SK-N-SH (cell line): ENCODE results near the gene ALKBH1. TPM values are rescaled to one million over a fixed set of nuclear protein-coding genes. Genes with fewer than 3 reads are reported as not detected.

Experiments
- CTCF ChIA-PET: fragments of 300-600, 350-600 bp; formaldehyde crosslinking; extraction: SDS; loops from one replicate; lab custom pipeline; 2021; lab: Yijun Ruan, JAX
- POLR2A ChIA-PET: fragments of 350-600 bp; sonication (Branson Sonifier 250); formaldehyde crosslinking; extraction: SDS; loops from one replicate; lab custom pipeline; 2020; ENCODE audit warnings: antibody characterized with exemption, inconsistent platforms; lab: Yijun Ruan, JAX
- DNase-seq: peaks from one replicate; pipeline ENCODE4 v3.0.0; 2012
- H2AFZ ChIP-seq: fragments of 200-600 bp; sonication (generic); 2 replicates; pipeline ENCODE4 v1.8.1; 2016; ENCODE audit warnings: antibody characterized with exemption, mild to moderate bottlenecking, low read depth
- H3F3A ChIP-seq: fragments of 200-600 bp; sonication (generic); replicated peaks from 2 replicates; pipeline ENCODE3; 2016; ENCODE audit warnings: antibody characterized with exemption, mild to moderate bottlenecking; ENCODE audit not compliant: insufficient read depth
- H3K27ac ChIP-seq, 2 experiments: fragments of 200-500 bp in 1 of 2; fragments of 200-600 bp in 1 of 2; sonication (Bioruptor generic) in 1 of 2; sonication (generic), shearing (Covaris generic) in 1 of 2; 2 replicates each; pipeline versions ENCODE4 v1.5.1 to v1.6.1; 2014 to 2016; ENCODE audit warnings: low read depth in 2 of 2, inconsistent platforms in 1 of 2, low read length in 1 of 2, mild to moderate bottlenecking in 1 of 2, mixed read lengths in 1 of 2
- H3K27me3 ChIP-seq: fragments of 200-600 bp; sonication (generic), shearing (Covaris generic); 2 replicates; pipeline ENCODE4 v1.6.1; 2016; ENCODE audit warnings: mixed run types; ENCODE audit not compliant: insufficient read depth
- H3K36me3 ChIP-seq, 2 experiments: fragments of 200-500 bp in 1 of 2; fragments of 200-600 bp in 1 of 2; sonication (Bioruptor generic) in 1 of 2; sonication (generic) in 1 of 2; replicated peaks in 1 of 2; 2 replicates each; pipeline versions ENCODE3 to v1.5.1; 2014 to 2016; ENCODE audit warnings: low read length in 1 of 2, mild to moderate bottlenecking in 1 of 2; ENCODE audit not compliant: insufficient read depth in 2 of 2, control insufficient read depth in 1 of 2
- H3K4me1 ChIP-seq, 2 experiments: fragments of 200-500 bp in 1 of 2; fragments of 200-600 bp in 1 of 2; sonication (Bioruptor generic) in 1 of 2; sonication (generic), shearing (Covaris generic) in 1 of 2; 2 replicates each; pipeline versions ENCODE4 v1.5.1 to v1.6.1; 2014 to 2016; ENCODE audit warnings: low read depth in 1 of 2, low read length in 1 of 2, mixed run types in 1 of 2; ENCODE audit not compliant: insufficient read depth in 2 of 2, control insufficient read depth in 1 of 2
- H3K4me2 ChIP-seq: fragments of 200-600 bp; sonication (generic), shearing (Covaris generic); 2 replicates; pipeline ENCODE4 v1.6.1; 2017; ENCODE audit warnings: mixed run types
- H3K4me3 ChIP-seq, 2 experiments: fragments of 200-500 bp in 1 of 2; fragments of 200-600 bp in 1 of 2; sonication (Bioruptor generic) in 1 of 2; sonication (generic), shearing (Covaris generic) in 1 of 2; 2 replicates each; pipeline versions ENCODE4 v1.5.1 to v1.8.1; 2014 to 2016; ENCODE audit warnings: low read depth in 2 of 2, inconsistent platforms in 1 of 2, low read length in 1 of 2, mild to moderate bottlenecking in 1 of 2, mixed read lengths in 1 of 2, moderate library complexity in 1 of 2
- H3K79me2 ChIP-seq: fragments of 200-600 bp; sonication (generic); 2 replicates; pipeline ENCODE4 v1.8.1; 2017; ENCODE audit warnings: mild to moderate bottlenecking; ENCODE audit not compliant: insufficient read depth
- H3K9ac ChIP-seq: fragments of 200-600 bp; sonication (generic); 2 replicates; pipeline ENCODE4 v1.6.1; 2017; ENCODE audit warnings: mixed run types
- H3K9me2 ChIP-seq: fragments of 200-600 bp; sonication (generic); 2 replicates; pipeline ENCODE4 v1.6.1; 2017; ENCODE audit warnings: mixed run types
- H3K9me3 ChIP-seq: fragments of 200-600 bp; sonication (generic); 2 replicates; pipeline ENCODE4 v1.6.1; 2017; ENCODE audit warnings: mixed run types, mild to moderate bottlenecking, moderate library complexity
- H4K20me1 ChIP-seq: fragments of 200-600 bp; sonication (generic); 2 replicates; pipeline ENCODE4 v1.6.1; 2017; ENCODE audit warnings: mild to moderate bottlenecking, mixed run types; ENCODE audit not compliant: insufficient read depth
- EP300 ChIP-seq, 2 experiments: IDR thresholded peaks; 2 replicates each; pipeline versions ENCODE4 v1.4.0 to v1.6.1; 2012; ENCODE audit warnings: borderline replicate concordance in 1 of 2, low read depth in 1 of 2, low read length in 1 of 2
- FOSL2 ChIP-seq: IDR thresholded peaks from 2 replicates; pipeline ENCODE4 v1.4.0; 2012; ENCODE audit warnings: low read depth, mild to moderate bottlenecking, moderate library complexity, borderline replicate concordance
- FOXJ3 ChIP-seq: sonication (generic); formaldehyde crosslinking; IDR thresholded peaks from 2 replicates; pipeline ENCODE4 v1.5.1; 2020; ENCODE audit warnings: mild to moderate bottlenecking, missing genetic modification reagents
- FOXM1 ChIP-seq: IDR thresholded peaks from 2 replicates; pipeline ENCODE4 v1.4.0; 2012; ENCODE audit warnings: low read depth, mild to moderate bottlenecking
- GATA2 ChIP-seq: sonication (generic); formaldehyde crosslinking; IDR thresholded peaks from 2 replicates; pipeline ENCODE4 v1.5.0; 2020; ENCODE audit warnings: mild to moderate bottlenecking, missing genetic modification reagents
- NRF1 ChIP-seq: IDR thresholded peaks from 2 replicates; pipeline ENCODE4 v1.6.1; 2012; ENCODE audit warnings: low read depth, mild to moderate bottlenecking, low read length
- RCOR1 ChIP-seq: fragments of 150-350 bp; IDR thresholded peaks from 2 replicates; pipeline ENCODE4 v1.6.1; 2017; ENCODE audit warnings: antibody characterized with exemption, low read length
- RXRA ChIP-seq: IDR thresholded peaks from 2 replicates; pipeline ENCODE4 v1.4.0; 2012; ENCODE audit warnings: low read depth, mild to moderate bottlenecking, borderline replicate concordance
- SIN3A ChIP-seq: IDR thresholded peaks from 2 replicates; pipeline ENCODE4 v1.6.1; 2012; ENCODE audit warnings: low read depth, mild to moderate bottlenecking, low read length, moderate library complexity, borderline replicate concordance
- SMC3 ChIP-seq: IDR thresholded peaks from 2 replicates; pipeline ENCODE4 v1.6.1; 2012; ENCODE audit warnings: low read depth, low read length, improper control_type of control experiment
- TCF12 ChIP-seq: IDR thresholded peaks from 2 replicates; pipeline ENCODE4 v1.4.0; 2012
- TEAD4 ChIP-seq: IDR thresholded peaks from 2 replicates; pipeline ENCODE4 v1.4.0; 2012; ENCODE audit warnings: mild to moderate bottlenecking, borderline replicate concordance; ENCODE audit not compliant: insufficient read depth
- YY1 ChIP-seq: IDR thresholded peaks from 2 replicates; pipeline ENCODE4 v1.4.0; 2012; ENCODE audit warnings: low read depth, mild to moderate bottlenecking
- ZBTB33 ChIP-seq: IDR thresholded peaks from 2 replicates; pipeline ENCODE4 v1.4.0; 2012; ENCODE audit warnings: low read depth, borderline replicate concordance
- WGBS: methylation state at CpG from one replicate; pipeline ENCODE4 v1.1.6; 2017; ENCODE audit warnings: low lambda C conversion rate; 5-methylcytosine and 5-hydroxymethylcytosine counted together
- polyA plus RNA-seq, 3 experiments: library from polyadenylated mRNA; depleted of rRNA; stranded (reverse); fragments of >200 nt; gene quantifications; 2 replicates each; pipeline ENCODE4 v1.2.3, GENCODE V29; 2012
- TF ChIP-seq, protein P1 (sequence below): fragments of 200-600 bp; sonication (generic); IDR thresholded peaks from 2 replicates; pipeline ENCODE4 v1.6.1; 2017; ENCODE audit warnings: antibody characterized with exemption, mild to moderate bottlenecking, moderate library complexity
- TF ChIP-seq, protein P2 (sequence below): IDR thresholded peaks from 2 replicates; pipeline ENCODE4 v1.6.1; 2012; ENCODE audit warnings: mild to moderate bottlenecking, low read depth, low read length, moderate library complexity
- TF ChIP-seq, protein P3 (sequence below): IDR thresholded peaks from 2 replicates; pipeline ENCODE4; 2012

Gene ALKBH1
- polyA plus RNA-seq, 1 of the 3 experiments (the other 2 are of a cell fraction) = 10.7 TPM

DNA sequence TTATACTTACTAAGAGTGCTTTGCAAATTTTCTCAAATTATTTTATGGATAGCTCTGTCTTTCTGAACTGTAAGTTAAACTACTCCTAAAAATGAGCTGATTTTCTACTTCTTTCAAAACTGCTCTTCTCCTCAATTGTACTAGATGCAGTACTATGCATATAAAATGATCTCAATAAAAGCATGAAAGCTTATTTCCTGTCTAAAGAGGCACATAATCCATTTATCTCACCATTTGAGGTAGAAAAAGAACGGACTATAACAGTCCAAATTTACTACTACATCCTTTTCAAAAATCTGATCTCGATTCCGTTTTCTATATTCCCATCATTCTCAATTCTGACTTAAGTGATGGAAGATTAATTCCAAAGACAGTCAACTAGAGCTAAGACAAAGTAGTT, 14.5 kb upstream of the ALKBH1 start:
- H3K79me2 ChIP-seq = 0 out of 2 replicates have a peak, but pooled peaks cover 9% of the 10 kb centered on the region
- 94% methylated on average over 3 of the region's 3 CpGs for WGBS
- TF ChIP-seq RCOR1 (no peak), SIN3A (no peak), TEAD4 (no peak), YY1 (no peak), EP300 (IDR thresholded peaks at IDR 0.05; ENCODE audit: borderline replicate concordance in 1 of 2, low read depth in 1 of 2, low read length in 1 of 2) (no peak), GATA2 (no peak), SMC3 (no peak), FOXM1 (no peak), RXRA (no peak), FOXJ3 (no peak), ZBTB33 (no peak), NRF1 (no peak), FOSL2 (no peak), TCF12 (no peak)
- TF ChIP-seq, protein P1, sequence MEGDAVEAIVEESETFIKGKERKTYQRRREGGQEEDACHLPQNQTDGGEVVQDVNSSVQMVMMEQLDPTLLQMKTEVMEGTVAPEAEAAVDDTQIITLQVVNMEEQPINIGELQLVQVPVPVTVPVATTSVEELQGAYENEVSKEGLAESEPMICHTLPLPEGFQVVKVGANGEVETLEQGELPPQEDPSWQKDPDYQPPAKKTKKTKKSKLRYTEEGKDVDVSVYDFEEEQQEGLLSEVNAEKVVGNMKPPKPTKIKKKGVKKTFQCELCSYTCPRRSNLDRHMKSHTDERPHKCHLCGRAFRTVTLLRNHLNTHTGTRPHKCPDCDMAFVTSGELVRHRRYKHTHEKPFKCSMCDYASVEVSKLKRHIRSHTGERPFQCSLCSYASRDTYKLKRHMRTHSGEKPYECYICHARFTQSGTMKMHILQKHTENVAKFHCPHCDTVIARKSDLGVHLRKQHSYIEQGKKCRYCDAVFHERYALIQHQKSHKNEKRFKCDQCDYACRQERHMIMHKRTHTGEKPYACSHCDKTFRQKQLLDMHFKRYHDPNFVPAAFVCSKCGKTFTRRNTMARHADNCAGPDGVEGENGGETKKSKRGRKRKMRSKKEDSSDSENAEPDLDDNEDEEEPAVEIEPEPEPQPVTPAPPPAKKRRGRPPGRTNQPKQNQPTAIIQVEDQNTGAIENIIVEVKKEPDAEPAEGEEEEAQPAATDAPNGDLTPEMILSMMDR = no peak
- TF ChIP-seq, protein P2, sequence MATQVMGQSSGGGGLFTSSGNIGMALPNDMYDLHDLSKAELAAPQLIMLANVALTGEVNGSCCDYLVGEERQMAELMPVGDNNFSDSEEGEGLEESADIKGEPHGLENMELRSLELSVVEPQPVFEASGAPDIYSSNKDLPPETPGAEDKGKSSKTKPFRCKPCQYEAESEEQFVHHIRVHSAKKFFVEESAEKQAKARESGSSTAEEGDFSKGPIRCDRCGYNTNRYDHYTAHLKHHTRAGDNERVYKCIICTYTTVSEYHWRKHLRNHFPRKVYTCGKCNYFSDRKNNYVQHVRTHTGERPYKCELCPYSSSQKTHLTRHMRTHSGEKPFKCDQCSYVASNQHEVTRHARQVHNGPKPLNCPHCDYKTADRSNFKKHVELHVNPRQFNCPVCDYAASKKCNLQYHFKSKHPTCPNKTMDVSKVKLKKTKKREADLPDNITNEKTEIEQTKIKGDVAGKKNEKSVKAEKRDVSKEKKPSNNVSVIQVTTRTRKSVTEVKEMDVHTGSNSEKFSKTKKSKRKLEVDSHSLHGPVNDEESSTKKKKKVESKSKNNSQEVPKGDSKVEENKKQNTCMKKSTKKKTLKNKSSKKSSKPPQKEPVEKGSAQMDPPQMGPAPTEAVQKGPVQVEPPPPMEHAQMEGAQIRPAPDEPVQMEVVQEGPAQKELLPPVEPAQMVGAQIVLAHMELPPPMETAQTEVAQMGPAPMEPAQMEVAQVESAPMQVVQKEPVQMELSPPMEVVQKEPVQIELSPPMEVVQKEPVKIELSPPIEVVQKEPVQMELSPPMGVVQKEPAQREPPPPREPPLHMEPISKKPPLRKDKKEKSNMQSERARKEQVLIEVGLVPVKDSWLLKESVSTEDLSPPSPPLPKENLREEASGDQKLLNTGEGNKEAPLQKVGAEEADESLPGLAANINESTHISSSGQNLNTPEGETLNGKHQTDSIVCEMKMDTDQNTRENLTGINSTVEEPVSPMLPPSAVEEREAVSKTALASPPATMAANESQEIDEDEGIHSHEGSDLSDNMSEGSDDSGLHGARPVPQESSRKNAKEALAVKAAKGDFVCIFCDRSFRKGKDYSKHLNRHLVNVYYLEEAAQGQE = no peak
- TF ChIP-seq, protein P3, sequence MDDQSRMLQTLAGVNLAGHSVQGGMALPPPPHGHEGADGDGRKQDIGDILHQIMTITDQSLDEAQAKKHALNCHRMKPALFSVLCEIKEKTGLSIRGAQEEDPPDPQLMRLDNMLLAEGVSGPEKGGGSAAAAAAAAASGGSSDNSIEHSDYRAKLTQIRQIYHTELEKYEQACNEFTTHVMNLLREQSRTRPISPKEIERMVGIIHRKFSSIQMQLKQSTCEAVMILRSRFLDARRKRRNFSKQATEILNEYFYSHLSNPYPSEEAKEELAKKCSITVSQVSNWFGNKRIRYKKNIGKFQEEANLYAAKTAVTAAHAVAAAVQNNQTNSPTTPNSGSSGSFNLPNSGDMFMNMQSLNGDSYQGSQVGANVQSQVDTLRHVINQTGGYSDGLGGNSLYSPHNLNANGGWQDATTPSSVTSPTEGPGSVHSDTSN = no peak
- H3K27me3 ChIP-seq = no peaks in the 10 kb centered on the region
- H4K20me1 ChIP-seq = no peaks in the 10 kb centered on the region
- no peak overlapping the region for H3K27ac ChIP-seq
- H3K9ac ChIP-seq = no peak overlapping the region
- H3K4me3 ChIP-seq = no peak overlapping the region
- no peak overlapping the region for H2AFZ ChIP-seq
- H3K4me2 ChIP-seq = no peak overlapping the region
- H3K9me2 ChIP-seq = no peaks in the 10 kb centered on the region
- H3K9me3 ChIP-seq = no peaks in the 10 kb centered on the region
- H3F3A ChIP-seq = peaks cover 40% of the 10 kb centered on the region
- H3K4me1 ChIP-seq = no peaks in the 10 kb centered on the region
- ChIA-PET POLR2A (no interaction called here), CTCF (interaction anchor here (0.7 to 1.1 kb wide), 2 partner anchors 68 to 710 kb away, joined by 3 read pairs; no protein-coding TSS in a partner anchor)
- peaks cover 53 to 76% of the 10 kb centered on the region in 2 experiments for H3K36me3 ChIP-seq
- no peak for DNase-seq
